Lung microvascular endothelial cell (primary cell): Measurements from ENCODE around the gene HYAL2. TPM values are rescaled to one million over a fixed set of nuclear protein-coding genes. Genes with fewer than 3 reads are reported as not detected.
"Not testable (repeated sequence)": the region's sequence is repeated elsewhere in the genome, so short reads cannot be mapped to it uniquely, and the experiment has no call there.

Experiments
- DNase-seq, 2 donors: peaks; one replicate each; pipeline versions ENCODE4 v3.0.0 to v3.0.0-alpha.2; 2010; ENCODE audit warnings: low read depth in 2 of 2
- total RNA-seq: library from RNA; depleted of rRNA; stranded (reverse); fragments of >200 nt; gene quantifications from 2 replicates; pipeline ENCODE4 v1.2.1, GENCODE V29; 2014

The HYAL2 gene
- total RNA-seq, 1 donor from 2014 or later: 600 TPM

- DNase-seq: peak; percentile 98
Observed at GRCh38 chr3:50292159-50293078, 30.1 kb downstream of the HYAL2 start, which contains the start of gene IFRD2. IFRD2 (minus strand) TSS chr3:50292429; CDS start chr3:50292274, 155 bp downstream.

GRCh38 chr3:50290161-50290641 lies 32.3 kb downstream of the HYAL2 start:
- DNase-seq: no peak

GRCh38 chr3:50289130-50289529 lies 33.4 kb downstream of the HYAL2 start:
- no peak for DNase-seq

- DNase-seq: no peak
Observed at GRCh38 chr3:50288387-50289007, 34.0 kb downstream of the HYAL2 start.

GRCh38 chr3:50287262-50287661 lies 35.3 kb downstream of the HYAL2 start:
- DNase-seq: no peak

GRCh38 chr3:50286322-50287227 lies 36.0 kb downstream of the HYAL2 start:
- DNase-seq: no peak

GRCh38 chr3:50284121-50284520 lies 38.4 kb downstream of the HYAL2 start:
- not testable (repeated sequence) for DNase-seq

- no peak for DNase-seq
Observed at GRCh38 chr3:50279255-50280016, 43.1 kb downstream of the HYAL2 start.

GRCh38 chr3:50278880-50279224 lies 43.7 kb downstream of the HYAL2 start, which contains the start of gene LSMEM2:
LSMEM2 (plus strand) TSS chr3:50279087; CDS start chr3:50279114, 27 bp downstream.
- no peak for DNase-seq

GRCh38 chr3:50278123-50278879 lies 44.2 kb downstream of the HYAL2 start:
- no peak for DNase-seq

- no peak for DNase-seq
Observed at GRCh38 chr3:50276762-50277101, 45.8 kb downstream of the HYAL2 start.

- DNase-seq: no peak
Observed at GRCh38 chr3:50275996-50276761, 46.4 kb downstream of the HYAL2 start.

GRCh38 chr3:50275141-50275995 lies 47.2 kb downstream of the HYAL2 start:
- DNase-seq: peak in 1 of 2 donors; percentile 32

GRCh38 chr3:50274371-50275104 lies 48.0 kb downstream of the HYAL2 start:
- peak; percentile 77 to 83 for DNase-seq

- DNase-seq: no peak
Observed at GRCh38 chr3:50273689-50274065, 48.9 kb downstream of the HYAL2 start.

- peak; percentile 74 to 83 for DNase-seq
Observed at GRCh38 chr3:50272911-50273688, 49.4 kb downstream of the HYAL2 start.

- DNase-seq: not testable (repeated sequence)
Observed at GRCh38 chr3:50272538-50272910, 50.0 kb downstream of the HYAL2 start.
